Measurements from ENCODE around the gene CREB5. TPM values are rescaled to one million over a fixed set of nuclear protein-coding genes. Genes with fewer than 3 reads are reported as not detected.

CREB5 gene
- total and polyA plus RNA-seq, 2 of the 13 experiments (the other 11 are each of a cell fraction or from before 2014, with no cell fraction given): 0.38 to 0.71 TPM

- Histone ChIP-seq H3K9me3 (ENCODE audit: low read length) (no peaks in the 10 kb centered on the region), H3K4me2 (ENCODE audit: low read depth, low read length) (no peak overlapping the region), H3K9ac (ENCODE audit: insufficient read depth, low read depth, low read length) (no peak overlapping the region), H3K36me3 (replicated peaks in 1 of 2; ENCODE audit: control insufficient read depth in 1 of 2, insufficient read depth in 2 of 2, low read length in 2 of 2) (no peaks in the 10 kb centered on the region), H3K27ac (ENCODE audit: extremely low read length, insufficient read depth, low read length) (no peak overlapping the region), H3K27me3 (ENCODE audit: control insufficient read depth in 1 of 2, insufficient read depth in 2 of 2, low read length in 2 of 2) (0 out of 5 replicates have a peak, but pooled peaks cover 0 to 4% of the 10 kb centered on the region in 2 experiments), H3K79me2 (ENCODE audit: insufficient read depth, low read length) (no peaks in the 10 kb centered on the region), H3K4me1 (ENCODE audit: insufficient read depth, low read length) (no peaks in the 10 kb centered on the region), H4K20me1 (ENCODE audit: insufficient read depth, low read length) (no peaks in the 10 kb centered on the region), H3K4me3 (replicated peaks in 1 of 3; ENCODE audit: insufficient read depth in 1 of 3, low read depth in 2 of 3, low read length in 3 of 3) (no peak overlapping the region), H2AFZ (ENCODE audit: low read length) (no peak overlapping the region)
- no peak for ATAC-seq
- DNase-seq (ENCODE audit: low spot score): no peak
- WGBS (ENCODE audit: low lambda C conversion rate): 22% methylated on average over 1 of the region's 1 CpG
- in situ Hi-C loops (cut with HindIII; ENCODE audit: extremely low pct_ligation_motif_present, low pct_unique_long_range_greater_than_20kb) (no loop called here), intact Hi-C loops (cut with micrococcal nuclease; ENCODE audit: unreplicated experiment) (no loop called here)
- TF ChIP-seq ZNF670 (CRISPR knock-in tag; IDR thresholded peaks at IDR 0.05; ENCODE audit: borderline replicate concordance) (no peak), ZNF24 (IDR thresholded peaks at IDR 0.05) (no peak), ZNF710 (CRISPR knock-in tag; IDR thresholded peaks at IDR 0.05; ENCODE audit: borderline replicate concordance) (no peak), ZNF441 (CRISPR knock-in tag; IDR thresholded peaks at IDR 0.05; ENCODE audit: borderline replicate concordance) (no peak)
- POLR2A ChIA-PET: no interaction called here
- no peak for FAIRE-seq
- CTCF ChIA-PET (ENCODE audit: low intra/inter-chr PET ratio, low total read pairs): no interaction called here
- no TSS peak for BruUV-seq (replicated peaks)
These were observed 18.3 kb downstream of the CREB5 start for GRCh38 chr7:28430616-28431015.

GRCh38 chr7:28432105-28432504, 19.8 kb downstream of the CREB5 start:
- no peaks in the 10 kb centered on the region for H3K4me1 ChIP-seq (ENCODE audit: insufficient read depth, low read length)
- H3K4me3 ChIP-seq (replicated peaks in 1 of 3; ENCODE audit: insufficient read depth in 1 of 3, low read depth in 2 of 3, low read length in 3 of 3): no peak overlapping the region
- ChIA-PET CTCF (ENCODE audit: low intra/inter-chr PET ratio, low total read pairs) (no interaction called here), POLR2A (no interaction called here)
- no peak overlapping the region for H3K9ac ChIP-seq (ENCODE audit: insufficient read depth, low read depth, low read length)
- intact Hi-C loops (cut with micrococcal nuclease; ENCODE audit: unreplicated experiment) (no loop called here), in situ Hi-C loops (cut with HindIII; ENCODE audit: extremely low pct_ligation_motif_present, low pct_unique_long_range_greater_than_20kb) (no loop called here)
- no peak for FAIRE-seq
- H4K20me1 ChIP-seq (ENCODE audit: insufficient read depth, low read length): no peaks in the 10 kb centered on the region
- H3K4me2 ChIP-seq (ENCODE audit: low read depth, low read length): no peak overlapping the region
- no peak for ATAC-seq
- H2AFZ ChIP-seq (ENCODE audit: low read length): no peak overlapping the region
- H3K36me3 ChIP-seq (replicated peaks in 1 of 2; ENCODE audit: control insufficient read depth in 1 of 2, insufficient read depth in 2 of 2, low read length in 2 of 2): no peaks in the 10 kb centered on the region
- no peak overlapping the region for H3K27ac ChIP-seq (ENCODE audit: extremely low read length, insufficient read depth, low read length)
- H3K27me3 ChIP-seq (ENCODE audit: control insufficient read depth in 1 of 2, insufficient read depth in 2 of 2, low read length in 2 of 2): 0 out of 5 replicates have a peak, but pooled peaks cover 0 to 4% of the 10 kb centered on the region in 2 experiments
- 34% methylated on average over 7 of the region's 7 CpGs for WGBS (ENCODE audit: low lambda C conversion rate)
- no peaks in the 10 kb centered on the region for H3K9me3 ChIP-seq (ENCODE audit: low read length)
- H3K79me2 ChIP-seq (ENCODE audit: insufficient read depth, low read length): no peaks in the 10 kb centered on the region
- BruUV-seq (replicated peaks): no TSS peak
- DNase-seq (ENCODE audit: low spot score): no peak
- no peak for TF ChIP-seq ATAD3A (CRISPR knock-in tag; IDR thresholded peaks at IDR 0.05)
- TF ChIP-seq PRDM10 (CRISPR knock-in tag; IDR thresholded peaks at IDR 0.05; ENCODE audit: low read depth): no peak
- TF ChIP-seq ZNF432 (CRISPR knock-in tag; IDR thresholded peaks at IDR 0.05; ENCODE audit: borderline replicate concordance): no peak
- TF ChIP-seq ATF4 (CRISPR knock-in tag; IDR thresholded peaks at IDR 0.05): no peak
- TF ChIP-seq HNF4A (CRISPR knock-in tag; IDR thresholded peaks at IDR 0.05): no peak
- no peak for TF ChIP-seq SIX1 (CRISPR knock-in tag; IDR thresholded peaks at IDR 0.05; ENCODE audit: borderline replicate concordance)
